Activated CD4-positive, alpha-beta memory T cell treated with anti-CD3 and anti-CD28 coated beads for 36 hours (primary cell): Measurements from ENCODE around the gene UCMA. TPM values are rescaled to one million over a fixed set of nuclear protein-coding genes. Genes with fewer than 3 reads are reported as not detected.

Experiments used
- CTCF ChIA-PET: fragments of 350-600 bp; sonication (Branson Sonifier 250); formaldehyde crosslinking; loops from one replicate; lab custom pipeline; 2021; ENCODE audit warnings: antibody characterized with exemption, inconsistent platforms; lab: Charles Lee
- POLR2A ChIA-PET: fragments of 350-600 bp; sonication (Branson Sonifier 250); formaldehyde crosslinking; loops from one replicate; lab custom pipeline; 2021; ENCODE audit warnings: antibody characterized with exemption; lab: Charles Lee
- DNase-seq: peaks from one replicate; pipeline ENCODE4 v3.0.0-alpha.2; 2020
- H3K27ac Mint-ChIP-seq: one replicate; pipeline ENCODE4 v1.8.0; 2021; ENCODE audit warnings: mixed read lengths
- H3K27me3 Mint-ChIP-seq: one replicate; pipeline ENCODE4 v1.8.0; 2021; ENCODE audit warnings: mixed read lengths
- H3K36me3 Mint-ChIP-seq: one replicate; pipeline ENCODE4 v1.8.0; 2021; ENCODE audit warnings: mixed read lengths
- H3K4me1 Mint-ChIP-seq: one replicate; pipeline ENCODE4 v1.8.0; 2021; ENCODE audit warnings: low read depth, mixed read lengths
- H3K4me3 Mint-ChIP-seq: one replicate; pipeline ENCODE4 v1.8.0; 2021; ENCODE audit warnings: mild to moderate bottlenecking, mixed read lengths
- H3K9me3 Mint-ChIP-seq: one replicate; pipeline ENCODE4 v1.8.0; 2021; ENCODE audit warnings: mixed read lengths
- intact Hi-C: fragments of 100-400 bp; cut with micrococcal nuclease; formaldehyde crosslinking; loops from one replicate; pipeline ENCODE4 v1.15.1; 2023
- total RNA-seq, 2 experiments: library from RNA; stranded (reverse); gene quantifications; one replicate each; pipeline ENCODE4 v1.2.3, GENCODE V29; 2021

The UCMA gene
- total RNA-seq, 2 experiments from 2014 or later: not detected

DNA sequence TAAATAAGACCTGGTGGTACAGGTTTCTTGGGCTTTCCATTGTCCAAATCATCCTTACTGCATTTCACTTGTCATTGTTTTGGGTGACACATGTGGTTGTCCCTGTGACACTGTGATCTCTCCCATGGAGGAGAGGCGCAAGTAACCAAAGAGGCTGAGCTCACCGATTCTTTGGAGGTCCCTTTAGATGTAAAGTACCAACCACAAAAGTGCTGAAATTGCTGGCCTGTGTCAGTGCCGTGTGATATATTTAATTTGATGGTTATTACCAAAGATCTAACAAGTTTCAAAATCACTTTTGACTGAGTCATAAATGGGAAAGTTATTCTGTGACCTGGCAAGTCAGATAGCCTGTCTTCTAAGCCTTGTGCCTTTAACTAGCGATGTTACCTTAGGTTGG is 53.4 kb downstream of the UCMA start:
- Mint-ChIP-seq H3K27me3 (no peaks in the 10 kb centered on the region), H3K4me1 (peaks cover 11% of the 10 kb centered on the region), H3K36me3 (peaks cover 85% of the 10 kb centered on the region), H3K27ac (no peak overlapping the region), H3K9me3 (no peaks in the 10 kb centered on the region), H3K4me3 (no peak overlapping the region)
- intact Hi-C loops: no loop called here
- ChIA-PET CTCF (interaction anchor here (1.3 kb wide), 1 partner anchor 122 kb away, joined by 5 read pairs; no protein-coding TSS in a partner anchor), POLR2A (interaction anchor here (0.6 to 1.3 kb wide), 2 partner anchors 7 to 122 kb away, joined by 4 to 5 read pairs; no protein-coding TSS in a partner anchor)
- peak; percentile 55 for DNase-seq

- Mint-ChIP-seq H3K27ac (no peak overlapping the region), H3K9me3 (no peaks in the 10 kb centered on the region), H3K4me1 (no peaks in the 10 kb centered on the region), H3K36me3 (peaks cover 66% of the 10 kb centered on the region), H3K27me3 (no peaks in the 10 kb centered on the region), H3K4me3 (no peak overlapping the region)
- intact Hi-C loops: no loop called here
- POLR2A ChIA-PET: no interaction called here
- no peak for DNase-seq
- CTCF ChIA-PET: no interaction called here
Observed at GRCh38 chr10:13173616-13174015, 60.6 kb downstream of the UCMA start.

Other genes starting within 250 kb of the UCMA start
- under 1 TPM; 0.34 to 0.45 TPM for gene CCDC3, start 232.7 kb downstream of the UCMA start, total RNA-seq
- gene OPTN, start 134.2 kb downstream of the UCMA start, total RNA-seq: 100 to 1,000 TPM; 107 to 113 TPM
- gene MCM10, start 72.8 kb downstream of the UCMA start, total RNA-seq: 10 to 100 TPM; 70.6 to 74.2 TPM
- 10 to 100 TPM; 14.9 to 15.4 TPM for gene PHYH, start 65.7 kb upstream of the UCMA start, total RNA-seq
- 10 to 100 TPM; 57.2 to 57.6 TPM for gene SEPHS1, start 113.9 kb upstream of the UCMA start, total RNA-seq